Measurements from ENCODE around the gene CHRNA5.

Gene CHRNA5

DNA sequence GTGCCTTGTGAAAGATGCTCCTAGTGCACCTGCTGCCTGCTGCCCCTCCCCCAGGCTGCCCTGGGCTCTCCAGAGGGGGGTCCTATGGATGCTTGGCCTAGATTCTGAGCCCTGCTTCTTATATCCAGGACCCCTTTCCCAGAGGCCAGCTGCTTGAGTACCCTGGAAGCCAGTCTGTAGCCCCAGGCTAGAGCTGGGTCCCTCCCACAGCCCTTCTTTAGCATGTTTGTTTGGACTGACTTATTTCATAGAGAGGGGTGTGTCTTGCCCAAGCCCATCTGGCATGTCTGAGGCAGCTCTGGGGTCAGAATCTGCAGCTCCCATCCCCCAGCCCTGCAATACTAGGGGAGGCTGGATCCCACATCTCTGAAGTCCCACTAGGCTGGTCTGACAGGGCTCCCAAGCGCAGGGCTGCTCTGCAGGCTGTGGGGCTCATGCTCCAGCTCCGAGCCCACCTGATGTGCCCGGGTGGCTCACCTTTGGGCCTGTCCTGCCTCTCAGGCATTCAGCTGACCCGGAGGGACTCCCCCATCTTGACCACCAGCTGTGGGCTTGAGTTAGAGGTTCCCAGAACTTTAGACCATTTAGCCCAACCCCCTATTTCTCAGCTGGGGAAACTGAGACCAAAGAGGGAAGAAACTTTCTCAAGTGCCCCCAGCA, 72.6 kb downstream of the CHRNA5 start:
- TF ChIP-seq TAF1 (IDR thresholded peaks at IDR 0.05; ENCODE audit: borderline replicate concordance, insufficient read depth, low read length) (no peak), POLR2AphosphoS5 (IDR thresholded peaks at IDR 0.05; ENCODE audit: low read depth, low read length) (no peak), SIN3A (IDR thresholded peaks at IDR 0.05; ENCODE audit: borderline replicate concordance, insufficient read depth, low read length) (no peak)

DNA sequence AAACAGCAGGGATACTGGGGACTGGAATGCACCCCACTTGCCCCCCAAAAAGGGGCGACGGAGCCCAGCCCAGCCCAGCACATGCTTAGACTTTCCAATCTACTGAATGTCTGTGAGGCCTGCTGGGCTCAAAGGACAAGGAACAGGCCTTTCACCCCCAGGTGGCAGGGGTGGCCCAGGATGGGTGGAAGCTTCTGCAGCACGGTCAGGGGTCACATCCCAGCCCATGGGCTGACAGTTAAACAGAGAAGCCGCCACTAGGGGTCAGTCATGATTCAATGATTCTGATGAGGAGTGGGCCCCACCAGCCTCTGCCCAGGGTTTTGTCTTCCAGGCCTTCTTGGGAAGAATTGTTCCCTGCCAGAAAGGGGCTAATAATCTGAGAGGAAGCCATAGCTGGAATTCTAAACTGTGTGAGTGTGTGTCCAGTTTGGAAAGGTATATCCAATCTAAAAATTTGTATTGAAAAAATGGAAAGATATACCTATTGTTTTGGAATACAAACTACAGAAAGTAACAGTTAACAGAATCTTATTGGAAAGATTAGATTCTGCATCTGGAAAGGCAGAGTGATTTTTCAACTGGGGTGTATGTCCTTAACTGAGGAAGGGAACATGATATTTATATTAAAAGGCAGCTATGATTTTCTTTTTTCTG, 73.5 kb downstream of the CHRNA5 start:
- TF ChIP-seq REST (IDR thresholded peaks at IDR 0.05; ENCODE audit: insufficient read depth in 1 of 2, low read depth in 2 of 2, low read length in 2 of 2) (no peak), TAF1 (IDR thresholded peaks at IDR 0.05; ENCODE audit: borderline replicate concordance, insufficient read depth, low read length) (no peak), FOXP2 (optimal IDR thresholded peaks at IDR 0.05; ENCODE audit: borderline replicate concordance, extremely low read depth, extremely low read length, insufficient read depth) (no peak), SIN3A (IDR thresholded peaks at IDR 0.05; ENCODE audit: borderline replicate concordance, insufficient read depth, low read length) (no peak)

GRCh38 chr15:78640527-78641101, 75.3 kb downstream of the CHRNA5 start:
- TF ChIP-seq FOXP2 (optimal IDR thresholded peaks at IDR 0.05; ENCODE audit: borderline replicate concordance, extremely low read depth, extremely low read length, insufficient read depth): no peak
- TF ChIP-seq POLR2AphosphoS5 (IDR thresholded peaks at IDR 0.05; ENCODE audit: low read depth, low read length): no peak

- TF ChIP-seq REST (IDR thresholded peaks at IDR 0.05; ENCODE audit: insufficient read depth in 1 of 2, low read depth in 2 of 2, low read length in 2 of 2) (no peak), POLR2AphosphoS5 (IDR thresholded peaks at IDR 0.05; ENCODE audit: low read depth, low read length) (no peak), TAF1 (IDR thresholded peaks at IDR 0.05; ENCODE audit: borderline replicate concordance, insufficient read depth, low read length) (no peak), SIN3A (IDR thresholded peaks at IDR 0.05; ENCODE audit: borderline replicate concordance, insufficient read depth, low read length) (no peak), FOXP2 (optimal IDR thresholded peaks at IDR 0.05; ENCODE audit: borderline replicate concordance, extremely low read depth, extremely low read length, insufficient read depth) (no peak)
Measured at GRCh38 chr15:78641102-78641748, 75.9 kb downstream of the CHRNA5 start, which contains the start of gene CHRNB4. Gene CHRNB4, minus strand, starts transcription at chr15:78641210. Its CDS starts 77 bp downstream, at chr15:78641133.

- TF ChIP-seq POLR2AphosphoS5 (IDR thresholded peaks at IDR 0.05; ENCODE audit: low read depth, low read length) (no peak), FOXP2 (optimal IDR thresholded peaks at IDR 0.05; ENCODE audit: borderline replicate concordance, extremely low read depth, extremely low read length, insufficient read depth) (no peak), SIN3A (IDR thresholded peaks at IDR 0.05; ENCODE audit: borderline replicate concordance, insufficient read depth, low read length) (no peak), REST (IDR thresholded peaks at IDR 0.05; ENCODE audit: insufficient read depth in 1 of 2, low read depth in 2 of 2, low read length in 2 of 2) (no peak), TAF1 (IDR thresholded peaks at IDR 0.05; ENCODE audit: borderline replicate concordance, insufficient read depth, low read length) (no peak)
Measured at GRCh38 chr15:78641749-78642275, 76.5 kb downstream of the CHRNA5 start.
